T-helper 2 cell treated with Interferon-gamma antibody and Interleukin-4, amounts not matched to agents 5 μg/mL and 100 μg/mL, for 36 hours (primary cell): ENCODE results near the gene SLC25A21.
"Not testable (repeated sequence)": the region's sequence is repeated elsewhere in the genome, so short reads cannot be mapped to it uniquely, and the experiment has no call there.

ENCODE experiments used
- DNase-seq: peaks from one replicate; pipeline ENCODE4 v3.0.0; 2021; ENCODE audit warnings: low spot score
- H3K27ac Mint-ChIP-seq: one replicate; pipeline ENCODE4 v1.8.0; 2021; ENCODE audit warnings: mild to moderate bottlenecking, mixed read lengths
- H3K27me3 Mint-ChIP-seq: one replicate; pipeline ENCODE4 v1.8.0; 2021; ENCODE audit warnings: low read depth, mixed read lengths
- H3K36me3 Mint-ChIP-seq: one replicate; pipeline ENCODE4 v1.8.0; 2021; ENCODE audit warnings: low read depth, mixed read lengths
- H3K4me1 Mint-ChIP-seq: one replicate; pipeline ENCODE4 v1.8.0; 2021; ENCODE audit warnings: low read depth, mixed read lengths
- H3K4me3 Mint-ChIP-seq: one replicate; pipeline ENCODE4 v1.8.0; 2022; ENCODE audit warnings: mild to moderate bottlenecking, moderate library complexity, mixed read lengths
- H3K9me3 Mint-ChIP-seq: one replicate; pipeline ENCODE4 v1.8.0; 2021; ENCODE audit warnings: mixed read lengths

Gene SLC25A21

GRCh38 chr14:37172936-37173614, 669 bp upstream of the SLC25A21 start:
- H3K27me3 Mint-ChIP-seq, result peaks cover 16% of the 10 kb centered on the region
- no peak overlapping the region for H3K4me3 Mint-ChIP-seq
- no peak for DNase-seq
- no peaks in the 10 kb centered on the region for H3K36me3 Mint-ChIP-seq
- no peaks in the 10 kb centered on the region for H3K4me1 Mint-ChIP-seq
- H3K27ac Mint-ChIP-seq, result no peak overlapping the region
- peaks cover 4% of the 10 kb centered on the region for H3K9me3 Mint-ChIP-seq

DNA sequence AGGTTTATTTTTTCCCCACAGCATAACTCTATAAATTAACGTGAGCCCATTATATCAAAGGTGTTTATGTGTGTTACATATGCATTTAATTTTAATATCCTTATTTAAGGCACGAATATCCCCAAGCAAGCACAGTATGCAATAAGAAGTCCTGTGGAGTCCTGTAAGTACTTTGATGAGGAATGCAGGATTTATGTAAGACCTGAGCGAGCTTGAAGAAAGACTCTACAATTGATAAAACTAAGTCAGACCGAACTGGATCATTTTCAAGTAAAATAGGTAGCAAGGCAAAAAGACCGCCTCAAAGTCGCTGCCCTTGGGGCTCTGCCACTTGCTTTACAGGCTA, 755 bp downstream of the SLC25A21 start:
- peaks cover under 1% of the 10 kb centered on the region for H3K9me3 Mint-ChIP-seq
- DNase-seq, result no peak
- H3K27me3 Mint-ChIP-seq, result peaks cover 16% of the 10 kb centered on the region
- no peaks in the 10 kb centered on the region for H3K4me1 Mint-ChIP-seq
- no peaks in the 10 kb centered on the region for H3K36me3 Mint-ChIP-seq
- H3K4me3 Mint-ChIP-seq, result no peak overlapping the region
- no peak overlapping the region for H3K27ac Mint-ChIP-seq

DNA sequence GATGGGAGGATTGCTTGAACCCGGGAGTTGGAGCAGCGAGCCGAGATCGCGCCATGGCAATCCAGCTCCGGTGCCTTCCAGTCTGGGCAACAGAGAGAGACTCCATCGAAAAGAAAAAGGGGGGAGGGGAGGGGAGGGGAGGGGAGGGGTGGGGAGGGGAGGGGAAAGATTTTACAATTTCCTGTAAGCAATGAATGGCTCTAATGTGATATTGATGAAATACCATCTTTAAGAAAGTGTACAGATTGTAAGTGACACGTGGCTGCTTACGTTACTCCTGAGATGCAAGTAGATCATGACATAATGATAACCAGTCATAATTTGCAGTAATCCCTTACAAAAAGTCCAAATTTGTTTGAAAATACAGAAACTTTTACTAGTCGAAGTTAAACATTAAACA, 1.4 kb downstream of the SLC25A21 start:
- DNase-seq, result no peak
- Mint-ChIP-seq H3K4me1 (no peaks in the 10 kb centered on the region), H3K36me3 (no peaks in the 10 kb centered on the region), H3K27ac (no peak overlapping the region), H3K4me3 (no peak overlapping the region), H3K27me3 (peaks cover 16% of the 10 kb centered on the region), H3K9me3 (no peaks in the 10 kb centered on the region)

DNA sequence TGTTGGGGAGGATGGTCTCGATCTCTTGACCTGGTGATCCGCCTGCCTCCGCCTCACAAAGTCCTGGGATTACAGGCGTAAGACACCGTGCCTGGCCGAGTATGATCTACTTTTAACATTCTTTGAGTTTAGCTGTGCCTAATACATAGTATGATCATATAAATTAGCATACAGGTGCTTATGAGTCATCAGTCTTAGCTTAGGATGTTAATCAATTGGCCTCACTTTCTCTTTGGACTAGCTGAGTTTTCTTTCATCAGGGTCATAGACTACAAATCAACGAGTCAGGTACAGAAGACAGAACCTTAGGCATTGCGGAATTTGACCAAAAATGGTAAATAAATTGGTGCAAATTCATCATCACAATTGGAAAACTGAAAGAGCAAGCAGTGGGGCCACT, 2.2 kb downstream of the SLC25A21 start:
- Mint-ChIP-seq H3K9me3 (no peaks in the 10 kb centered on the region), H3K27ac (no peak overlapping the region), H3K4me1 (no peaks in the 10 kb centered on the region), H3K27me3 (peaks cover 16% of the 10 kb centered on the region), H3K36me3 (no peaks in the 10 kb centered on the region), H3K4me3 (no peak overlapping the region)
- no peak for DNase-seq

DNA sequence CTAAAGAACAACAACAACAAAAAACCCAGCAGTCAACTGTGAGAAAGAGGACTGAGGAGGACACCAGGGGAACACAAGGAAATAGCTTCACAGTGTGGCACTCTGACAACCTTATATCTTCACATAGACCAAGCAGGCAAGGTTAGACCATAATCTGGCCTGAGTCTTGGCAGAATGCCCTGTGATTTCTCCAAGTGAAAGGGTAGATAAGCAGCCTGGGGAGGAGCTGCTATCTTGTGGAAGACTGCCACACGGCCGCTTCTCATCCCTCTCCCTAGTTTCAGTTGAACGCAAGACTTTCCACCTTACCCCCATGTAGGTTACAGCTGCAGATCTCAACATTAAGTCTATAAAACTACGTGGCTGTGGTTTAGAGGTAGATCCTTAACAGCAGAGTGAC, 3.7 kb downstream of the SLC25A21 start:
- Mint-ChIP-seq H3K27me3 (peaks cover 14% of the 10 kb centered on the region), H3K4me1 (no peaks in the 10 kb centered on the region), H3K9me3 (no peaks in the 10 kb centered on the region), H3K36me3 (no peaks in the 10 kb centered on the region), H3K4me3 (no peak overlapping the region), H3K27ac (no peak overlapping the region)
- DNase-seq, result no peak

- H3K4me3 Mint-ChIP-seq, result no peak overlapping the region
- H3K4me1 Mint-ChIP-seq, result no peaks in the 10 kb centered on the region
- no peaks in the 10 kb centered on the region for H3K36me3 Mint-ChIP-seq
- no peak overlapping the region for H3K27ac Mint-ChIP-seq
- H3K9me3 Mint-ChIP-seq, result no peaks in the 10 kb centered on the region
- peaks cover 9% of the 10 kb centered on the region for H3K27me3 Mint-ChIP-seq
- DNase-seq, result no peak
Measured at GRCh38 chr14:37167151-37168047, 5.0 kb downstream of the SLC25A21 start.

GRCh38 chr14:37165794-37166193, 6.6 kb downstream of the SLC25A21 start:
- Mint-ChIP-seq H3K4me3 (no peak overlapping the region), H3K27ac (no peak overlapping the region), H3K27me3 (no peaks in the 10 kb centered on the region), H3K4me1 (no peaks in the 10 kb centered on the region), H3K36me3 (no peaks in the 10 kb centered on the region), H3K9me3 (peaks cover 6% of the 10 kb centered on the region)
- DNase-seq, result no peak

DNA sequence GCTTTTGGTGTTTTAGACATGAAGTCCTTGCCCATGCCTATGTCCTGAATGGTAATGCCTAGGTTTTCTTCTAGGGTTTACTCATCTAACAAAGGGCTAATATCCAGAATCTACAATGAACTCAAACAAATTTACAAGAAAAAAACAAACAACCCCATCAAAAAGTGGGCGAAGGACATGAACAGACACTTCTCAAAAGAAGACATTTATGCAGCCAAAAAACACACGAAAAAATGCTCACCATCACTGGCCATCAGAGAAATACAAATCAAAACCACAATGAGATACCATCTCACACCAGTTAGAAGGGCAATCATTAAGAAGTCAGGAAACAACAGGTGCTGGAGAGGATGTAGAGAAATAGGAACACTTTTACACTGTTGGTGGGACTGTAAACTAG, 10.1 kb downstream of the SLC25A21 start:
- not testable (repeated sequence) for H3K4me1 Mint-ChIP-seq, H3K27me3 Mint-ChIP-seq, H3K4me3 Mint-ChIP-seq, H3K36me3 Mint-ChIP-seq, DNase-seq, H3K27ac Mint-ChIP-seq, H3K9me3 Mint-ChIP-seq

GRCh38 chr14:37157987-37158386, 14.4 kb downstream of the SLC25A21 start:
- H3K4me1 Mint-ChIP-seq, result no peaks in the 10 kb centered on the region
- no peaks in the 10 kb centered on the region for H3K36me3 Mint-ChIP-seq
- H3K27me3 Mint-ChIP-seq, result no peaks in the 10 kb centered on the region

DNA sequence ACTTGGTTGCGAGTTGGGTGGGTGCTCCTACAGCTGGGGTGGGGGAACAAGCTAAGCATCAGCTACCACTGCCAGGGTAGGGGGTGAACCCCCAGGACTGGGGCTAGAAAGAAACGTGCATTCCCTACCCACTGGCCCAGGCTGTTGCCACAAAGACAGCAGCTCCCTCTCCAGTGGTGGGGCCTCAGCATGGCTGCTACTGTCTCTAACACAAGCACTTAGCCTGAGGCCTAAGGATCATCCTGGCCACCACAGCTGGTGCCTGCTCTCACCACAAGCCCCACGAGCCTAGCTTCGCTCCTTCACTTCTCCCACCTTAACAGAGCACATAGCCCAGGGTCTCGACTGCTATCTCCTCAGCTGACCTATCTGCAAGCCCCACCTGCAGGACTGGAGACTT, 18.9 kb downstream of the SLC25A21 start:
- no peaks in the 10 kb centered on the region for H3K27me3 Mint-ChIP-seq
- DNase-seq, result no peak
- H3K4me1 Mint-ChIP-seq, result no peaks in the 10 kb centered on the region
- no peak overlapping the region for H3K4me3 Mint-ChIP-seq
- no peaks in the 10 kb centered on the region for H3K36me3 Mint-ChIP-seq
- peaks cover 12% of the 10 kb centered on the region for H3K9me3 Mint-ChIP-seq
- H3K27ac Mint-ChIP-seq, result no peak overlapping the region

More at GRCh38 chr14:37157987-37158386, 14.4 kb downstream of the SLC25A21 start:
- DNase-seq, result no peak
- no peak overlapping the region for H3K4me3 Mint-ChIP-seq
- no peak overlapping the region for H3K27ac Mint-ChIP-seq
- H3K9me3 Mint-ChIP-seq, result peaks cover 16% of the 10 kb centered on the region

DNA sequence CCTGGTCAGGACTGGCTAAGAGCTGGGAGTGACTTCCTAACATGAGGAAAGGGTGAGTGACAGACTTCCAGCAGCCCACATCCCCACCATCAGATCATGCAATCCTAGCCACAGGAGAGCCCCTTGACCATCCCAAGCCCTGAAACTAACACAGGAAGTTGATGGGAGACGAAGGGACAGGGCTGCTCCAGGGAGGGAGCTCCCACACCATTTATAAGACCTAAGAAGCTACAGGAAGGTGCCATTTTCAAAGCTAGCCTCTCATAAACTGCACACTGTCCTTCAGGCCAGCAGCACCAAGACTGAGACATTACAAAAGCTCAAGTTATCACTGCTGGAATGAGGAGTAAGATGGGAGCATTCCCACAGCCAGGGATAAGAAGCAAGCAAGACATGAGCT, 19.4 kb downstream of the SLC25A21 start:
- Mint-ChIP-seq H3K27me3 (no peaks in the 10 kb centered on the region), H3K36me3 (no peaks in the 10 kb centered on the region)

GRCh38 chr14:37150414-37150813, 22.0 kb downstream of the SLC25A21 start:
- no peaks in the 10 kb centered on the region for H3K27me3 Mint-ChIP-seq
- H3K27ac Mint-ChIP-seq, result no peak overlapping the region
- DNase-seq, result no peak
- no peak overlapping the region for H3K4me3 Mint-ChIP-seq
- H3K4me1 Mint-ChIP-seq, result no peaks in the 10 kb centered on the region
- H3K36me3 Mint-ChIP-seq, result no peaks in the 10 kb centered on the region
- peaks cover 12% of the 10 kb centered on the region for H3K9me3 Mint-ChIP-seq

More for the DNA sequence above, 19.4 kb downstream of the SLC25A21 start:
- Mint-ChIP-seq H3K27ac (no peak overlapping the region), H3K4me3 (no peak overlapping the region), H3K9me3 (peaks cover 12% of the 10 kb centered on the region), H3K4me1 (no peaks in the 10 kb centered on the region)
- DNase-seq, result no peak

- Mint-ChIP-seq H3K4me3 (no peak overlapping the region), H3K27ac (no peak overlapping the region), H3K36me3 (no peaks in the 10 kb centered on the region), H3K9me3 (no peaks in the 10 kb centered on the region), H3K4me1 (no peaks in the 10 kb centered on the region), H3K27me3 (no peaks in the 10 kb centered on the region)
- no peak for DNase-seq
Measured at GRCh38 chr14:37147310-37147880, 25.0 kb downstream of the SLC25A21 start.

DNA sequence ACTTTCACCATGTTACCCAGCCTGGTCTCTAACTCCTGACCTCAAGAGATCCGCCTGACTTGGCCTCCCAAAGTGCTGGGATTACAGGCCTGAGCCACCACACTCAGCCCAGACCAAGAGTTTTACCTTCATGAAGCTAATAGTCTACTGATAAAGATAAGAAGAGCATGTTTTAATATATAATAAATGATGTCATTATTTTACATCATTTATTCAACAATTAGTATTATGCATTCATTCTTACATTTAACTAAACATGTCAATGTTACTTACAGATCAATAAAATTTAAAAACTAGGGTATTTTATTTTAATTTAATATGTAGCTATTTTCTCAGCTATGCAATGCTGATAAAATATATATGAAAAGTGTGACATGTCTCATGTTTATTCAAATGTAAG, 26.0 kb downstream of the SLC25A21 start:
- H3K9me3 Mint-ChIP-seq, DNase-seq, H3K27ac Mint-ChIP-seq, H3K4me1 Mint-ChIP-seq, H3K27me3 Mint-ChIP-seq, H3K4me3 Mint-ChIP-seq, H3K36me3 Mint-ChIP-seq: not testable (repeated sequence)
